ENCODE measurements around the gene HSFX4.
"Not testable (repeated sequence)": the region's sequence is repeated elsewhere in the genome, so short reads cannot be mapped to it uniquely, and the experiment has no call there.

The HSFX4 gene, protein sequence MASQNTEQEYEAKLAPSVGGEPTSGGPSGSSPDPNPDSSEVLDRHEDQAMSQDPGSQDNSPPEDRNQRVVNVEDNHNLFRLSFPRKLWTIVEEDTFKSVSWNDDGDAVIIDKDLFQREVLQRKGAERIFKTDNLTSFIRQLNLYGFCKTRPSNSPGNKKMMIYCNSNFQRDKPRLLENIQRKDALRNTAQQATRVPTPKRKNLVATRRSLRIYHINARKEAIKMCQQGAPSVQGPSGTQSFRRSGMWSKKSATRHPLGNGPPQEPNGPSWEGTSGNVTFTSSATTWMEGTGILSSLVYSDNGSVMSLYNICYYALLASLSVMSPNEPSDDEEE

DNA sequence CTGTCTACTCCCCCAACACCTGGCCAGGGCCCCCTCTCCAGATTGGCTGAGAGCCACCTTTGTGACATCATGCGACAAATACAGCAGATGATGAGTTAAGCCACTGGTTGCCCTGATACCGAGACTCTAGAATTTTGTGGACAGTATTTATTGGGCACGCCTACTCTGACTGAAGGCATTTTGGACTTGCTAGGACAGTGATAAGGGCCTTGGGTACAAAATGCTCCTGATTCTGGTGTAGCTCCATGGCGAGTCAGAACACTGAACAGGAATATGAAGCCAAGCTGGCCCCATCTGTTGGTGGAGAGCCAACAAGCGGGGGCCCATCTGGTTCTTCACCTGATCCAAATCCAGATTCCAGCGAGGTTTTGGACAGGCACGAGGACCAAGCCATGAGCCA is at the start of gene HSFX4:
Gene HSFX4, plus strand, starts transcription at position 174 of the 400 bp plus-strand sequence. Its CDS starts 72 bp downstream, at position 246.
- not testable (repeated sequence) for H3K27ac ChIP-seq

DNA sequence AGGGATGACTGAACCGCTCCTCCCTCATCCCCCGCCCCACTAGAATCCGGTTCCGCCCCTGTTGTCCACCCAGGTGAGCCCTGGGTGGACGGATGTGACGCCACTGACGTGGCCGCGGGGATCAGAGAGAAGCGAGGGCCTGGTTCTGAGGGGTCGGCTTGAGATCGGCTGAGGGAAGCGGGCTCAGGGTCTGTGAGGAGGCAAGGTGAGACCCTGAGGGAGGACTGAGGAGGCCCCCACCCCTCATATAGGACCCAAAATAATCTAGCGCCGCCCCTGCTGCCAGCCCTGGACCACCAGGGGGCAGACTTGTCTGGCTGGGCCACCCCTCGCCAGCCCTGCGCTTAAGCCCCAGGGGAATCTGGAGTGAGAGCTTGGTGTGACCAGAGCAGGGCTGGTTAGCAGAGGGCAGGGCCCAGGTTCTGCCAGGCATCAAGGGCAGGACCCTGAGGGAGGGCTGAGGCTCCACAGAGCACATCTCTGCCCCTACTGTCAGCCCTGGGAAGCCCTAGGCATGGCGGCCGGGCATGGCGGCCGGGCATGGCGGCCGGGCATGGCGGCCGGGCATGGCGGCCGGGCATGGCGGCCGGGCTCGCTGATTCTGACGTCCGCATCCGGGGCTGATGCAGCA is 48.2 kb upstream of the HSFX4 start, which contains the start of gene MAGEA8:
Gene MAGEA8, plus strand, starts transcription at position 103 of the 631 bp plus-strand sequence. CDS start 3,090 bp downstream, outside the sequence.
- H3K27ac ChIP-seq, result no peak within 1 kb of the TSS
- no peak for TF ChIP-seq ZFX (IDR thresholded peaks at IDR 0.05; ENCODE audit: borderline replicate concordance)
- TF ChIP-seq, protein P1, sequence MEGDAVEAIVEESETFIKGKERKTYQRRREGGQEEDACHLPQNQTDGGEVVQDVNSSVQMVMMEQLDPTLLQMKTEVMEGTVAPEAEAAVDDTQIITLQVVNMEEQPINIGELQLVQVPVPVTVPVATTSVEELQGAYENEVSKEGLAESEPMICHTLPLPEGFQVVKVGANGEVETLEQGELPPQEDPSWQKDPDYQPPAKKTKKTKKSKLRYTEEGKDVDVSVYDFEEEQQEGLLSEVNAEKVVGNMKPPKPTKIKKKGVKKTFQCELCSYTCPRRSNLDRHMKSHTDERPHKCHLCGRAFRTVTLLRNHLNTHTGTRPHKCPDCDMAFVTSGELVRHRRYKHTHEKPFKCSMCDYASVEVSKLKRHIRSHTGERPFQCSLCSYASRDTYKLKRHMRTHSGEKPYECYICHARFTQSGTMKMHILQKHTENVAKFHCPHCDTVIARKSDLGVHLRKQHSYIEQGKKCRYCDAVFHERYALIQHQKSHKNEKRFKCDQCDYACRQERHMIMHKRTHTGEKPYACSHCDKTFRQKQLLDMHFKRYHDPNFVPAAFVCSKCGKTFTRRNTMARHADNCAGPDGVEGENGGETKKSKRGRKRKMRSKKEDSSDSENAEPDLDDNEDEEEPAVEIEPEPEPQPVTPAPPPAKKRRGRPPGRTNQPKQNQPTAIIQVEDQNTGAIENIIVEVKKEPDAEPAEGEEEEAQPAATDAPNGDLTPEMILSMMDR (IDR thresholded peaks at IDR 0.05), result peak; percentile 39

DNA sequence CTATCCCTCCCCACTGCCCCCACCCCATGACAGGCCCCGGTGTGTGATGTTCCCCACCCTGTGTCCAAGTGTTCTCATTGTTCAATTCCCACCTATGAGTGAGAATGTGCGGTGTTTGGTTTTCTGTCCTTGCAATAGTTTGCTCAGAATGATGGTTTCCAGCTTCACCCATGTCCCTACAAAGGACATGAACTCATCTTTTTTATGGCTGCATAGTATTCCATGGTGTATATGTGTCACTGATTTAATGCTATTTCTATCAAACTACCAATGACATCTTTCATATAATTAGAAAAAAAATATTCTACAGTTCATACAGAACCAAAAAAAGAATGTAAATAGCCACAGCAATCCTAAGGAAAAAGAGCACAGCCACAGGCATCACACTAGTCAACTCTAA is 38.5 kb upstream of the HSFX4 start:
- H3K27ac ChIP-seq, result not testable (repeated sequence)

DNA sequence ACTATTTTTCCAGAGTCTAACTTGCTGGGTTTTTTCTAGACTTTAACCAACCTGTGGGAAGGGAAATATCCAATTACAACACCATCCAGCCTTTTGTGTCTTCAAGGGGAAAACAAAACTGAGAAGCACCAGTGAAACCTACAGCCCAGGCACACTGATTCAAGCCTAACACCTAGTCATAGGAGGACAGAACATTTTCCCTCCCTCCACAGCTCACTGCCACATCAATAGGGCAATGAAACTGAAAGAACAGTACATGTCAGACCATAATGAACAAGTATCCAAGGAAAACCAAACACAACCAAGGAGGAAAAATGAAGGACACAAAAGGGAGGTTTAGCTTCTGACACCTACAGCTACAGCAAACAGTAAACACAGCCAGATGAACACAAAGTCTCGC is 30.8 kb upstream of the HSFX4 start:
- H3K27ac ChIP-seq, result no peak overlapping the region
- no peak for TF ChIP-seq ZFX (IDR thresholded peaks at IDR 0.05; ENCODE audit: borderline replicate concordance)
- TF ChIP-seq, protein P1 (IDR thresholded peaks at IDR 0.05), result no peak

DNA sequence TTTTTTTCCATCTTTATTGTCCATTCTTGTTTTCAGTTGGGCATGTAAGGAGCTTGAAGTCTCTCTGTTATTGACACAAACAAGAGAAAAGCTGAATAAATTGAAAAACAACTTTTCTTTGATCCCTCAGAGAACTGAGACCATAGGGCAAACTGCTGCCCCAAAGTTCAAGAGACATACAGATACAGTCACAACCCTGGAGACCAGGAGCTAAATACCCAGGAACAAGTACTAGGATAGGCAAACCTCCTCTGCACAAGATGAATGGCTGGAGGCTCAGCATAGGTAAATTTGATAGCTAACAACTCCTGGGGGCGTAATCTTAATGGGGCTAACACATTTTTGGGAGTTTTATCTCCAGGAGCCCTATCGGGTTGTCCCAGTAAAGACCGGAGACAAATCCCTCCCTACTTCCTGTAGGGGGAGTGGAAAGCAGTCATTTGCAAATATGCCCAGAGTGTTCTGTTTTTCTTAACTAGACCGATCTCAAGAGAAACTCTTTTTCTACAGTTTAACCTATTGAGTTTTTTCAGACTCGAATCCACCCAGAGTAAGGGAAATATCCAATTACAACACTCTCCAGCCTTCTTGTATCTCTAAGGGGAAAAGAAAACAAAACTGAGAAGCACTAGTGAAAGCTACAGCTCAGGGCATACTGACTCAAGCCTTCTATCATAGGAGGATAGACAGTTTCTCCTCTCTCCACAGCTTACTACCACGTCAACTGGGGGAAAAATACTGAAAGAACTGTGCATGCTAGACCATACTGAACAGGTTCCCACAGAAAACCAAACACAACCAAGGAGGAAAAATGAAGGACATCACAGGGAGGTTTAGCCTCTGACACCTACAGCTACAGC is 25.3 kb upstream of the HSFX4 start:
- H3K27ac ChIP-seq, result no peak overlapping the region
- TF ChIP-seq, protein P1 (IDR thresholded peaks at IDR 0.05), result no peak
- TF ChIP-seq ZFX (IDR thresholded peaks at IDR 0.05; ENCODE audit: borderline replicate concordance), result no peak

DNA sequence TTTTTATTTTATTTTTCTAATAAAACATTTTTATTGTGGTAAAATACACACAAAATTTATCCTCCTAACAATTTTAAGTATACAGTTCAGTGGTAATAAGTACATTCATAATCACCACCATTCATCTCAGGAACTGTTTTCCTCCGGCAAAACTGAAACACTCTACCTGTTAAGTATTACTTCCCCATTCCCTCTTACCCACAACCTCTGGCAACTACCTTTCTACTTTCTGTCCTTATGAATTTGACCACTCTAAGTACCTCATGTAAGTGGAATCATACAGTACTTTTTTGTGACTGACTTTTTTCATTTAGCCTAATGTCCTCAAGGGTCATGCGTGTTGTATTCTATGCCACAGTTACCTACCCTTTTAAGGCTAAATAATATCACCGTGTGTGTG is 21.1 kb upstream of the HSFX4 start:
- H3K27ac ChIP-seq, result no peak overlapping the region
- TF ChIP-seq, protein P1 (IDR thresholded peaks at IDR 0.05), result no peak
- no peak for TF ChIP-seq ZFX (IDR thresholded peaks at IDR 0.05; ENCODE audit: borderline replicate concordance)

DNA sequence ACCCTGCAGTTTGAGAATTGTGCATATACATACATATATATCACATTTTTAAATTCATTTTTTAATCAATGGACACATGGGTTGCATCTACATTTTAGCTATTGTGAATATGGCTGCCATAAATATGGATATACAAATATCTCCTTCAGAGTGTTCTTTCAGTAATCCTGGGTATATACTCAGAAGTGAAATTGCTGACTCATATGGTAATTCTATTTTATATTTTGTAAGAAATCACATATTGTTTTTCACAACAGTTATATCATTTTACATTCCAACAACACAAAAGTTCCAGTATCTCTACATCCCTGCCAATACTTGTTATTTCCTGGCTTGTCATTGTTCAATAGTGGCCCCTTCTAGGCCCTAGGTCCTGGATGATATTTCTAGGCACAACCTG is 20.6 kb upstream of the HSFX4 start:
- no peak for TF ChIP-seq ZFX (IDR thresholded peaks at IDR 0.05; ENCODE audit: borderline replicate concordance)
- TF ChIP-seq, protein P1 (IDR thresholded peaks at IDR 0.05), result no peak
- H3K27ac ChIP-seq, result no peak overlapping the region
